NCI-H2107 treated with DMSO at 0.1 percent for 48 hours (cell line): Measurements from ENCODE around the gene OSBP.
A peak's percentile ranks its signal among the peaks of the same experiment; 100 is the strongest.
"Not testable (repeated sequence)": the region's sequence is repeated elsewhere in the genome, so short reads cannot be mapped to it uniquely, and the experiment has no call there.

Source experiments
- DNase-seq: peaks from one replicate; lab custom pipeline; 2025; ENCODE audit not compliant: unreplicated experiment; lab: John Stamatoyannopoulos, UW

The OSBP gene

DNA sequence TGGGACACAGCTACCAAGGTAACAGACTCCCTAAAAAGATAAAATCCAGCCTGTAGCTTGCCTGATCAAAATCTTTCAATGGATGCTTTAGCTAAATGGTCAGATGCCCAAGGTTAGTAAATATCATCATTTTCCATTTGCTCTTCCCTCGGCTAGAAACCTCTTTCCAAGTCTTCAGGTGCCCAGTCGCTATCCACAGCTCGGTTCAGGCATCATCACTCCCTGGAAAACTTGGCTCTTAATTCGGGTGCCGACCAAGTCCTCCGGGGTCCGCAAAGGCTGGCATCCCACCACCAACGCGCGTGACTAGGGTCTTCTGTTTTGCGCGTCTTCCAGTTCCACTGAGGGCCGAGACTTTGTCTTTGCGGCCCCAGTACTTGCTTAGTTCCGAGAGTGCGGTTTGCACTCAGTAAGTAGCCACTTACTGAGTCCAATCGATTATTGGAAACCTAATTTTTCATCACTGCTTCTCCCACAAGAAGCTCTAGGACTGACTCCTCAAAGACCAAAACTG lies 59.9 kb downstream of the OSBP start:
- DNase-seq: no peak

DNA sequence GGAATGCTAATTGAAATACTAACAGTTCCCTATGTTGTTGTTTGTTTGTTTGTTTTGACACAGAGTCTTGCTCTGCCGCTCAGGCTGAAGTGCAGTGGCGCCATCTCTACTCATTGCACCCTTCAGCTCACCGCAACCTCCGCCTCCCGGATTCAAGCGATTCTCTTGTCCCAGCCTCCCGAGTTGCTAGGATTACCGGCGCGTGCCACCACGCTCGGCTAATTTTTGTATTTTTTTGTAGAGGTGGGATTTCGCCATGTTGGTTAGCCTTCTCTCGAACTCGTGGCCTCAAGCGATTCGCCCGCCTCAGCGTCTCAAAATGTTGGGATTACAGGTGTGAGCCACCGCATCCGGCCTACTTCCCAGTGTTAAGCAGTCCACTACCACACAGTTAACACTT lies 62.3 kb downstream of the OSBP start:
- DNase-seq: no peak

DNA sequence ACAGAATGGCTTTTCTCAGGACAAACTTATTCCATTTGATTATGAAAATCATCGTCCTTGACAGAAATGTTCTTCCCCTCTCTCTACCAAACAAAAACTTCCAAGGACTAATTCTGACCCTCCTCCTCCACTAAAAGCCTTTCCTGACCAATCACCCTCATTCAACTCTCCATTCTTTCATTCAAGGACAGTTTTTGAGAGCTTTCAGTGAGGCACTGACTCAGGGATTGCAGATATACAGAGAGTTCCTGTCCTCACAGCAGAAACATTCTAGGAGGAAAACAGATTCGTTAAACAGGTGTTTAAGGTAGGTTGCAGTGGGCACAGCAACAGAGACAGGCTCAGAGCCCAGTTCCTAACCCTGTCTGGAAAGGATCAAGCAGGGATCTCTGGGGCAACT lies 62.7 kb downstream of the OSBP start:
- no peak for DNase-seq

DNA sequence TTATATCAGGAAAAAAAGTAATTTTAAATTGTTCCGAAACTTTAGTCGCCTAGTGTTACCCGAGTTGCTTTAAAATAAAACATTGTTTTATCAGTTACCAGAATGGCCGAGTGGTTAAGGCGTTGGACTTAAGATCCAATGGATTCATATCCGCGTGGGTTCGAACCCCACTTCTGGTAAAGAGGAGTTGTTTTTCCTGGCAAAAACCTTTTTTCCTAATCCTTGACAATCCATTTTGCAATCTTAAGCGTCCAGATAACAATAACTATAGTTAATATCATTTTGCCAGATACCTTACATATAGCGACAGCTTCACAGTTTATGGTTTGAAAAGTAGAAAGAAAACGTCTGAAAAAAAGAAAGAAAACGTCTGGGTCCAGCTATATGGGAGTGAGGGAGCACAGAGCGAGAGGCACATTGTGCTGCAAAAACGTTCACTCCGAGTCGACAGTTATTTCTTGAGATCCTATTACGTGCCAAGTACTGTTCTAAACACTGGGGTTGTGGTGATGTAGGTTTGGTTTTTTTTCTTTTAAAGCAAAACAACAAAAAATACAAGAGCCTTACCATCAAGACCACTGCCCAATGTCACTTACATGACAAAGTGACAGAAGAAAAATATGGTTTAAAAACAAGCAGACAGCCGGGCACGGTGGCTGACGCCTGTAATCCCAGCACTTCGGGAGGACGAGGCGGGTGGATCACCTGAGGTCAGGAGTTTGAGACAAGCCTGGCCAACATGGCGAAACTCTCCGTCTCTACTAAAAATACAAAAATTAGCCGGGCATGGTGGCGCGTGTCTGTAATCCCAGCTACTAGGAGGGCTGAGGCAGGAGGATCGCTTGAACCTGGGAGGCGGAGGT lies 63.7 kb downstream of the OSBP start:
- DNase-seq: no peak

DNA sequence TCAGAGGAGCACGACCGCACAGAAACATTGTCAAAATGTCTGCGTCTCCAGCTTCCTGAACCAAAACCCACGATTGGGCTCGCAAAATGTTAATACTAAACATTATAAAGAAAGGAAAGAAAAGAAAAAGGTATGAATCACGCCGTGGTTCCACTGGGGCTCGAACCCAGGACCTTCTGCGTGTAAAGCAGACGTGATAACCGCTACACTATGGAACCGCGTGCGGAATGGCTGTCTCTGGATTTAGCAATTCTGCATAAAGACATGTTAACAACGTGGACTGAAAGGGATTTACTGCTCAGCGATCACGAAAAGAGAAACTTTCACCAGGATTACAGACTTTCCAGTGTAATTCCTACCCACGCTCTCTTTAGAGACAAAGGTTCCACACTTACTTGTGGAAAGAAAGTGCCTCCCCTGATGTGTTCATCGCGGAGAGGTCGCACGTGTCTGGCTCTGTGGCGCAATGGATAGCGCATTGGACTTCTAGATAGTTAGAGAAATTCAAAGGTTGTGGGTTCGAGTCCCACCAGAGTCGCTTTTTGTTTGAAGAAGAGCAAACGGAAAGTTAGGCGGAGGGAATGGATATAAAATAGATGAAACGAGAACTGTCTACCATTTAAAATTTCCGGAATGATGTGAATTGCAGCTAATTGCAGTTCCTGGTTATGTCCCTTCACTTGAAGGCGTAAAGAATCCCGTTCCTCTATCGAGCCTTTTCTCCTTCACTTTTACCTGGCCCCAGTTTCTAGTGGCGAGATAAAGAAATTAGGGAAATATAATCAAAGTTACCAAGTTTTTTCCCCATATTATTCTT lies 64.5 kb downstream of the OSBP start:
- peak; percentile 64 for DNase-seq

DNA sequence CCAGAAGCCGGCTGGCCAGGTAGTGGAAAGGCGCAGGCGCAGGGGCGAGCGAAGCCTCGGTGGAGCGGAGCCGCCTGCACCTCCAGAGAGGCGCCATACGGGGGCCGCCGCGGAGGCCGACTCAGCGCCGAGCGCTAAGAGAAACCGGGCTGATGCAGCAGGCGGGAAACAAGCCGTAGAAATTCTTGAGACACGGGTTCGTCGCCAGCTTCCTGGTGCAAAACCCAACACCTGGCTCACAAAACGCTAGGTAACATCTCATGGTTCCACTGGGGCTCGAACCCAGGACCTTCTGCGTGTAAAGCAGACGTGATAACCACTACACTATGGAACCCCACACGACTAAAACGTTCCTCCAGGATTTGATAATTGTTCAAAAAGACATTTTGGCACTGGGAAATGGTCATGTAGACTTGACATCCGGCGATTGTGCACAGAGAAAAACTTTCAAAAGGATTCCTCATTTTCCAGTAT lies 65.2 kb downstream of the OSBP start:
- peak; percentile 82 for DNase-seq

- no peak for DNase-seq
Observed at GRCh38 chr11:59548309-59548656, 67.3 kb downstream of the OSBP start.

DNA sequence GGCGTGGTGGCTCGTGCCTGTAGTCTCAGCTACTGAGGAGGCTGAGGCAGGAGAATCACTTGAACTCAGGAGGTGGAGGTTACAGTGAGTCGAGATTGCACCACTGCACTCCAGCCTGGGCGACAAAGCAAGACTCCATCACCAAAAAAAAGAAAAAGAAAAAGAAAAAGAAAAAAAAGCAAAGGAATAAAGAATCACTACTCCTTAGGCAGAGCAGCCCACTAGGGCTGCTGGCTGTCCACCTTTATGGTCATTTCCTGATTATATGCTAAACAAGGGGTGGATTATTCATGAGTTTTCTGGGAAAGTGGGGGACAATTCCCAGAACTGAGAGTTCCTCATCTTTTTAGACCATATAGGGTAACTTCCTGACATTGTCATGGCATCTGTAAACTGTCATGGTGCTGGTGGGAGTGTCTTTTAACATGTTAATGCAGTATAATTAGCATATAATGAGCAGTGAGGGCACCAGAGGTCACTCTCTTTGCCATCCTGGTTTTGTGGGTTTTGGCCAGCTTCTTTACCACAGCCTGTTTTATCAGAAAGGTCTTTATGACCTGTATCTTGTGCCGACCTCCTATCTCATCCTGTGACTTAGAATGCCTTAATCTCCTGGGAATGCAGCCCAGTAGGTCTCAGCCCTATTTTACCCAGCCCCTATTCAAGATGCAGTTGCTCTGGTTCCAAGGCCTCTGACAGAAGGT lies 67.8 kb downstream of the OSBP start:
- not testable (repeated sequence) for DNase-seq

GRCh38 chr11:59545179-59546020 lies 70.2 kb downstream of the OSBP start:
- DNase-seq: no peak

- DNase-seq: no peak
Observed at GRCh38 chr11:59544869-59545178, 70.8 kb downstream of the OSBP start.

GRCh38 chr11:59543713-59544112 lies 71.9 kb downstream of the OSBP start:
- not testable (repeated sequence) for DNase-seq

GRCh38 chr11:59542142-59542810 lies 73.3 kb downstream of the OSBP start:
- DNase-seq: no peak

- DNase-seq: no peak
Observed at GRCh38 chr11:59534676-59535075, 80.9 kb downstream of the OSBP start.

GRCh38 chr11:59532620-59533019 lies 83.0 kb downstream of the OSBP start:
- DNase-seq: no peak

- DNase-seq: no peak
Observed at GRCh38 chr11:59528711-59529110, 86.9 kb downstream of the OSBP start.
